Endothelial cell of umbilical vein (primary cell): ENCODE measurements around the gene ATP9B. TPM values are rescaled to one million over a fixed set of nuclear protein-coding genes. Genes with fewer than 3 reads are reported as not detected.

Source experiments
- BruUV-seq: library from RNA; stranded (reverse); fragments of 400-500 nt; replicated peaks from 2 replicates; lab custom pipeline; 2021; lab: Mats Ljungman, UMichigan
- CTCF ChIA-PET: fragments of 300-600, 350-600 bp; sonication (Branson Sonifier 250); formaldehyde crosslinking; loops from one replicate; lab custom pipeline; 2021; ENCODE audit warnings: antibody characterized with exemption, inconsistent platforms; lab: Charles Lee
- POLR2A ChIA-PET: fragments of 300-600, 350-600 bp; sonication (Branson Sonifier 250); formaldehyde crosslinking; loops from one replicate; lab custom pipeline; 2021; ENCODE audit warnings: antibody characterized with exemption, inconsistent platforms; lab: Charles Lee
- DNase-seq: peaks from one replicate; pipeline ENCODE4 v3.0.0-alpha.2; 2011; ENCODE audit warnings: low read depth, low spot score
- FAIRE-seq: peaks from 2 replicates; lab custom pipeline; 2011; peaks lifted over from hg19 to GRCh38; lab: Jason Lieb, UNC
- H2AFZ ChIP-seq: 2 replicates; pipeline ENCODE4 v1.6.0; 2012; ENCODE audit warnings: low read depth, low read length, control low read depth, inconsistent platforms
- H3K27ac ChIP-seq: 2 replicates; pipeline ENCODE4 v1.5.1; 2011; ENCODE audit warnings: low read depth, mild to moderate bottlenecking, control low read depth, low read length, moderate library complexity; ENCODE audit not compliant: insufficient read depth
- H3K27me3 ChIP-seq, 2 experiments: 2 replicates each; pipeline versions ENCODE4 v1.6.0 to v1.6.1; 2011; ENCODE audit warnings: low read length in 2 of 2, mixed read lengths in 1 of 2; ENCODE audit not compliant: control insufficient read depth in 2 of 2, insufficient read depth in 2 of 2
- H3K36me3 ChIP-seq, 2 experiments: 2 replicates in 1 of 2; 3 replicates in 1 of 2; pipeline ENCODE4 v1.5.1; 2011; ENCODE audit warnings: low read length in 2 of 2, mild to moderate bottlenecking in 1 of 2, moderate library complexity in 1 of 2; ENCODE audit not compliant: control insufficient read depth in 2 of 2, insufficient read depth in 2 of 2; ENCODE audit errors: extremely low read depth in 1 of 2
- H3K4me1 ChIP-seq: 3 replicates; pipeline ENCODE4 v1.5.1; 2011; ENCODE audit warnings: mild to moderate bottlenecking, low read length; ENCODE audit not compliant: control insufficient read depth, insufficient read depth; ENCODE audit errors: extremely low read depth
- H3K4me2 ChIP-seq: 2 replicates; pipeline ENCODE4 v1.6.1; 2011; ENCODE audit warnings: low read length, control low read depth, mixed read lengths; ENCODE audit not compliant: insufficient read depth
- H3K4me3 ChIP-seq, 3 experiments: fragments of 200-600 bp in 1 of 3; sonication (generic), shearing (Covaris generic) in 1 of 3; replicated peaks in 1 of 3; 2 replicates each; pipeline ENCODE4 v1.5.1; 2011 to 2016; ENCODE audit warnings: control low read depth in 3 of 3, low read length in 3 of 3, mild to moderate bottlenecking in 2 of 3, inconsistent platforms in 1 of 3, low read depth in 1 of 3, moderate library complexity in 1 of 3; ENCODE audit not compliant: insufficient read depth in 1 of 3
- H3K79me2 ChIP-seq: 2 replicates; pipeline ENCODE4 v1.6.0; 2012; ENCODE audit warnings: low read length, inconsistent platforms; ENCODE audit not compliant: control insufficient read depth, insufficient read depth
- H3K9ac ChIP-seq: replicated peaks from 2 replicates; pipeline ENCODE3; 2011; ENCODE audit warnings: low read length, control low read depth; ENCODE audit not compliant: insufficient read depth; ENCODE audit errors: extremely low read depth
- H3K9me1 ChIP-seq: replicated peaks from 3 replicates; pipeline ENCODE4 v1.6.0; 2011; ENCODE audit warnings: mild to moderate bottlenecking, low read length; ENCODE audit not compliant: control insufficient read depth, insufficient read depth; ENCODE audit errors: extremely low read depth
- H3K9me3 ChIP-seq: replicated peaks from 2 replicates; pipeline ENCODE4 v1.5.1; 2012; ENCODE audit warnings: low read length, inconsistent platforms; ENCODE audit not compliant: control insufficient read depth, insufficient read depth
- H4K20me1 ChIP-seq: replicated peaks from 2 replicates; pipeline ENCODE3; 2011; ENCODE audit warnings: mild to moderate bottlenecking, low read length; ENCODE audit not compliant: control insufficient read depth, insufficient read depth; ENCODE audit errors: extremely low read depth
- EZH2 ChIP-seq: IDR thresholded peaks from 2 replicates; pipeline ENCODE4 v1.6.1; 2012; ENCODE audit warnings: borderline replicate concordance, low read depth, mild to moderate bottlenecking, moderate library complexity, low read length, inconsistent platforms; ENCODE audit not compliant: severe bottlenecking
- FOS ChIP-seq: IDR thresholded peaks from 2 replicates; pipeline ENCODE4 v1.6.1; 2011; ENCODE audit warnings: mild to moderate bottlenecking, low read length, moderate library complexity, borderline replicate concordance; ENCODE audit not compliant: insufficient read depth
- GATA2 ChIP-seq: IDR thresholded peaks from 2 replicates; pipeline ENCODE4 v1.7.0; 2011; ENCODE audit warnings: low read depth, mild to moderate bottlenecking, moderate library complexity, mixed read lengths, low read length; ENCODE audit not compliant: insufficient read length, insufficient read depth
- JUN ChIP-seq: IDR thresholded peaks from 2 replicates; pipeline ENCODE4 v1.6.1; 2011; ENCODE audit warnings: borderline replicate concordance, low read depth; ENCODE audit not compliant: insufficient read length, insufficient read depth
- MYC ChIP-seq: IDR thresholded peaks from one replicate; pipeline ENCODE4 v1.6.1; 2011; ENCODE audit warnings: mild to moderate bottlenecking, low read depth, low read length
- POLR2A ChIP-seq: IDR thresholded peaks from 2 replicates; pipeline ENCODE4 v1.6.1; 2012; ENCODE audit warnings: low read depth, mild to moderate bottlenecking, control low read depth, low read length
- POLR2AphosphoS5 ChIP-seq: IDR thresholded peaks from 2 replicates; pipeline ENCODE4 v1.6.1; 2012; ENCODE audit warnings: low read depth, mild to moderate bottlenecking, control low read depth, low read length, moderate library complexity; ENCODE audit not compliant: insufficient read depth
- dilution Hi-C: fragments of 300-500 bp; cut with MboI; formaldehyde crosslinking; loops from one replicate; pipeline ENCODE4 v1.15.0; 2019; ENCODE audit warnings: low sequenced_read_pairs; ENCODE audit not compliant: extremely low pct_ligation_motif_present
- intact Hi-C: fragments of 100-400 bp; cut with micrococcal nuclease; formaldehyde crosslinking; loops from one replicate; pipeline ENCODE4 v1.10.0; 2022
- polyA plus RNA-seq, 4 experiments: library from polyadenylated mRNA; depleted of rRNA in 3 of 4; stranded (reverse) in 3 of 4; unstranded in 1 of 4; fragments of >200 nt; gene quantifications; 2 replicates each; pipeline versions ENCODE4 v1.2.1 to v1.2.3, GENCODE V29; 2011 to 2012; ENCODE audit warnings: missing spikeins in 1 of 4
- total RNA-seq: library from RNA; stranded (reverse); gene quantifications from 2 replicates; pipeline ENCODE4 v1.2.3, GENCODE V29; 2021
- TF ChIP-seq, protein P1 (sequence below): IDR thresholded peaks from 2 replicates; pipeline ENCODE4 v1.6.1; 2011; ENCODE audit not compliant: insufficient read depth, insufficient read length
- TF ChIP-seq, protein P2 (sequence below), 2 donors: IDR thresholded peaks; 1 replicate in 1 of 2; 2 replicates in 1 of 2; pipeline ENCODE4 v1.5.1; 2011; ENCODE audit warnings: low read length in 2 of 2, mild to moderate bottlenecking in 2 of 2, moderate library complexity in 2 of 2, control low read depth in 1 of 2, inconsistent platforms in 1 of 2, low read depth in 1 of 2; ENCODE audit not compliant: insufficient read depth in 1 of 2; ENCODE audit errors: extremely low read depth in 1 of 2

Gene ATP9B
- total and polyA plus RNA-seq, 2 donors (not counting 3 experiments of a cell fraction or from before 2014, with no cell fraction given), result 14.6 to 18.2 TPM

DNA sequence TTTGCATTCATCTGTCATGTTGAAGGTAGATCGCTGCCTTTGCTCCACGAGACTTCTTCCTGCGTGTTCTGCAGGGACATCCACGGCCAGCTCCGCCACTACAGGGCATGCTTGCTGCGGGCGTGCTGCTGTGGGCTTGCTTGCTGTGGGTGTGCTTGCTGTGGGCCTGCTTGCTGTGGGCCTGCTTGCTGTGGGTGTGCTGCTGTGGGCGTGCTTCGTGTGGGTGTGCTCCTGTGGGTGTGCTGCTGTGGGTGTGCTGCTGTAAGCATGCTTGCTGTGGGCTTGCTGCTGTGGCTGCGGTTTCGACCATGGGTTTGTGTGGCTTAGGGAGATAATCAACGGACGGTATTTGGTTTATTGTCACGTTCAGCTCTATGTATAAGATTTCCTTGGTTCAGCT lies 165.2 kb downstream of the ATP9B start:
- no peak overlapping the region for H3K4me2 ChIP-seq
- POLR2A ChIA-PET, result no interaction called here
- no peaks in the 10 kb centered on the region for H3K4me1 ChIP-seq
- H3K9me3 ChIP-seq, result no peaks in the 10 kb centered on the region
- H3K79me2 ChIP-seq, result no peaks in the 10 kb centered on the region
- H2AFZ ChIP-seq, result no peak overlapping the region
- no peaks in the 10 kb centered on the region for H3K9me1 ChIP-seq
- no TSS peak for BruUV-seq
- CTCF ChIA-PET, result interaction anchor here (1.0 kb wide), 1 partner anchor 21 kb away, joined by 3 read pairs; no protein-coding TSS in a partner anchor
- DNase-seq (no peak), FAIRE-seq (no peak)
- H3K36me3 ChIP-seq, result no peaks in the 10 kb centered on the region
- H3K9ac ChIP-seq, result no peak overlapping the region
- H3K27ac ChIP-seq, result no peak overlapping the region
- TF ChIP-seq POLR2AphosphoS5 (no peak), POLR2A (no peak), FOS (no peak), JUN (no peak), EZH2 (no peak), MYC (no peak), GATA2 (no peak)
- TF ChIP-seq, protein P1, sequence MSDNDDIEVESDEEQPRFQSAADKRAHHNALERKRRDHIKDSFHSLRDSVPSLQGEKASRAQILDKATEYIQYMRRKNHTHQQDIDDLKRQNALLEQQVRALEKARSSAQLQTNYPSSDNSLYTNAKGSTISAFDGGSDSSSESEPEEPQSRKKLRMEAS, result no peak
- TF ChIP-seq, protein P2, sequence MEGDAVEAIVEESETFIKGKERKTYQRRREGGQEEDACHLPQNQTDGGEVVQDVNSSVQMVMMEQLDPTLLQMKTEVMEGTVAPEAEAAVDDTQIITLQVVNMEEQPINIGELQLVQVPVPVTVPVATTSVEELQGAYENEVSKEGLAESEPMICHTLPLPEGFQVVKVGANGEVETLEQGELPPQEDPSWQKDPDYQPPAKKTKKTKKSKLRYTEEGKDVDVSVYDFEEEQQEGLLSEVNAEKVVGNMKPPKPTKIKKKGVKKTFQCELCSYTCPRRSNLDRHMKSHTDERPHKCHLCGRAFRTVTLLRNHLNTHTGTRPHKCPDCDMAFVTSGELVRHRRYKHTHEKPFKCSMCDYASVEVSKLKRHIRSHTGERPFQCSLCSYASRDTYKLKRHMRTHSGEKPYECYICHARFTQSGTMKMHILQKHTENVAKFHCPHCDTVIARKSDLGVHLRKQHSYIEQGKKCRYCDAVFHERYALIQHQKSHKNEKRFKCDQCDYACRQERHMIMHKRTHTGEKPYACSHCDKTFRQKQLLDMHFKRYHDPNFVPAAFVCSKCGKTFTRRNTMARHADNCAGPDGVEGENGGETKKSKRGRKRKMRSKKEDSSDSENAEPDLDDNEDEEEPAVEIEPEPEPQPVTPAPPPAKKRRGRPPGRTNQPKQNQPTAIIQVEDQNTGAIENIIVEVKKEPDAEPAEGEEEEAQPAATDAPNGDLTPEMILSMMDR (IDR thresholded peaks at IDR 0.05; ENCODE audit: extremely low read depth in 1 of 2, insufficient read depth in 1 of 2, low read depth in 1 of 2, low read length in 2 of 2), result no peak
- intact Hi-C loops (no loop called here), dilution Hi-C loops (no loop called here)
- H4K20me1 ChIP-seq, result no peaks in the 10 kb centered on the region
- no peak overlapping the region for H3K4me3 ChIP-seq
- H3K27me3 ChIP-seq, result no peaks in the 10 kb centered on the region
